Measurements from ENCODE around the gene NPHP1.

DNA sequence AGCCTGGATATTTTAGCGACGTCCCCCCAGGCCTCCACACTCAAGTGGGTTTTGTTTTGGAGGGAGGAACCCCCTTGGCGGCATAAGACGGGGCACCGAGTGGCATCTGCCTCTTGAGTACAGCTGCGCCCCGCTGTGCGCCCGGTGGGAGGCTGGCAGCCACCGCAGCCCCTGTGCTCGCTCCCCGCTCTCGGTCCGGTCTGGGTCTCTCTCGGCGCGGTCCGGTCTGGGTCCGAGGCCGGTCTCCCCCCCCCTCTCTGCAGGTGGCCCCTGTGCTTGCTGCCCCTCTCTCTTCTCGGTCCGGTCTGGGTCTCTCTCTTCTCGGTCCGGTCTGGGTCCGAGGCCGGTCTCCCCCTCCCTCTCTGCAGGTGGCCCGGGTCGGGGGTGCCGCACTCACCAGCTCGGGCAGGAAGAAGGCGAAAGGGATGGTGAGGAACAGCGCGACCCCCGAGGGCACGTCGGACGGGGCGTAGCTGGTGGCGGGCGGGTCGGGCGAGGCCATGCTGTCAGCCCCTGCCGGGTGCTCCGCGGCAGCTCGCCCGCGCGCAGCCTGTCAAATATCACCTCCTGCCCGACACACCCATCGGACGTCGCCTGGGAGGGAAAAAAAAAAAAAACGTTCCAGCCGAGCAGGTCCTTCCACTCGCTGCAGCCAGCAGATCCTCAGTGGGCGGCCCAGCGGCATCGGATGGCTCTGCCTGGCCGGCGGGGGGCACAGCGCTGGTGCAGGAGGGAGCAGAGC is 89.4 kb downstream of the NPHP1 start, which contains the start of gene MALL:
- no peak for TF ChIP-seq NR3C1 (CRISPR knock-in tag; conservative IDR thresholded peaks at IDR 0.05; ENCODE audit: low read depth)
- TF ChIP-seq KAT7 (CRISPR knock-in tag; IDR thresholded peaks at IDR 0.05; ENCODE audit: borderline replicate concordance), result no peak
- no peak for TF ChIP-seq USF2 (CRISPR knock-in tag; IDR thresholded peaks at IDR 0.05)
- no peak for TF ChIP-seq SP1 (CRISPR knock-in tag; conservative IDR thresholded peaks at IDR 0.05)
